ENCODE data around the gene GHR.

- TF ChIP-seq FOXP2 (optimal IDR thresholded peaks at IDR 0.05; ENCODE audit: control extremely low read depth, extremely low read length, insufficient read depth) (no peak), POLR2AphosphoS5 (IDR thresholded peaks at IDR 0.05; ENCODE audit: borderline replicate concordance, low read depth, low read length) (no peak)
Measured at GRCh38 chr5:42491699-42492098, 68.5 kb downstream of the GHR start.

Measured in SK-N-MC (cell line).